ENCODE data around the gene TNFRSF4. TPM values are rescaled to one million over a fixed set of nuclear protein-coding genes. Genes with fewer than 3 reads are reported as not detected.

Gene TNFRSF4
- total RNA-seq, 1 experiment from 2014 or later, result 2.8 TPM

DNA sequence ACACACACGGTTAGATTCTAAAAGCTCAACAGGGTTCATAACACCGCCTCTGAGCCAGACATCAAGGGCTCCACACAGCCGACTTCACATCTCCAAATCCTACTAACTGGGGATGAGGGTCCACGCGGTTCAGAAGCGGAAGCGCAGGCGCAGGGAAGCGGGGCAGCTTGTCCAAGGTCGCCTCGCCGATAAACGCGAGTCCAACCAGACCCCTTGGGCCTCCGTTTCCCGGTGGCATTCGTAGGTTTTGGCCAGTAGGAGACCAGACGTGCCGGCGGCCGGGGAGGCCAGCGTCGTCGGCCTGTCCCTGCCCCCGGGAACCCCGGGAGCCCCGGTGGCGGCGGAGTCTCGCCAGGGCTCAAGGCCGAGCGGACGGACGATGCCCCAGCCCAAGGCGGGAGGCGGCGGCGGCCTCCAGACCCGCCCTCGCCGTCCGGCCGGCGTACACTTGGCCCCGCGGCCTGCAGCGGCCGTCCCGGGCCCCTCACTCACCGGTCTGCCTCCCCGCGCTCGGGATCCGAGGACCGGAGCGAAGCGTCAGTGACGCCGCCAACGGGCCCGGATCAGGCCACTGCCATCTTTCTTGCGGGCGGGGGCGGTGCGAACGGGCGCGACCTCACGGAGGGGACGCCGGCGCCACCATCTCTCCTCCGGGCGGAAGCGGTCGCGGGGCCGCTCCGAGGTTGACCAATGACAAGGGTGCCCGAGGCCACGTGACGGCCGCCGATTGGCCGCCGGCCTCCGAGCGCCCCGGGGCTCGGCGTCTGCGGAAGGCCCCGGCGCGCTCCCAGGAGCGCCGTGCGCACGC is 17.7 kb upstream of the TNFRSF4 start, which contains the start of gene SDF4:
Gene SDF4 (minus strand): TSS at position 602 of the 808 bp plus-strand sequence. CDS start 3,229 bp downstream, outside the sequence.
- peak within 1 kb of the TSS; percentile 69 for H3K27ac ChIP-seq
- H3K4me3 ChIP-seq, result peak within 1 kb of the TSS; percentile 94
- no peaks in the 10 kb centered on the region for H3K9me3 ChIP-seq (replicated peaks)
- peaks cover 6% of the 10 kb centered on the region for H3K4me1 ChIP-seq
- peaks cover 20% of the 10 kb centered on the region for H3K36me3 ChIP-seq
- peak; percentile 98 for DNase-seq
- no peaks in the 10 kb centered on the region for H3K27me3 ChIP-seq

DNA sequence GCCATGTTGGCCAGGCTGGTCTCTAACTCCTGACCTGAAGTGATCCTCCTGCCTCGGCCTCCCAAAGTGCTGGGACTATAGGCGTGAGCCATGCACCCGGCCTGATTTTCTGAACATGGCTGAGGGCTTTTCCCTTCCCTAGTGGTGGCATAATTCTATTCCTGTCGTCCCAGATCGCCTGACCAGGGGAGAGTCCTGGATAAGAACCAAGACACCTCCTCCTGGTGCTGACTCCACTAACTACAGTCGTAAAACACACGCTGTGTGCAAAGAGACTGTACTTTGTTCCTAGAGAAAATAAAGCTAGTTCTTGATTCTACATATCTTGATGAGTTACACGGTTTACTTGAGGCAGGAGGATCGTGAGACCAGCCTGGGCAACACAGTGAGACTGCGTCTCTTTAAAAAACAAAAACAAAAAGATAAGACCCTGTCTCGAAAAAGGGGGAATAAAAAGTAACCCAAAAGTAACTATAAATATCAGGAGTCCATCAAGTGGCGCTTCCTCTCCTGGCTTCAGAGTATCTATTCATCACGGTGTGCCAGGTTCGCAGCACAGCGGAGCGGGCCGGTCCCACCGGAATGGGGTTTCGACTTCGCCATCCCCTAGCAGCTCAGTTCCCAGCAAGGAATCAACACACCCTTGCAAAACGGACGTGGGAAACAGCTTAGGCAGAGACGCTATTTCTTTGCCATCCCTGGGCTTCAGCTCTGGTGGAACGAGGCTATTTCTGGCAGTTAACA is 16.9 kb upstream of the TNFRSF4 start:
- no peaks in the 10 kb centered on the region for H3K27me3 ChIP-seq
- no peaks in the 10 kb centered on the region for H3K9me3 ChIP-seq (replicated peaks)
- no peak for DNase-seq
- H3K36me3 ChIP-seq, result peaks cover 26% of the 10 kb centered on the region
- H3K27ac ChIP-seq, result peak overlapping the region; percentile 69; the same call in 1 of the 2 replicates
- peak overlapping the region; percentile 94 for H3K4me3 ChIP-seq
- H3K4me1 ChIP-seq, result no peaks in the 10 kb centered on the region

DNA sequence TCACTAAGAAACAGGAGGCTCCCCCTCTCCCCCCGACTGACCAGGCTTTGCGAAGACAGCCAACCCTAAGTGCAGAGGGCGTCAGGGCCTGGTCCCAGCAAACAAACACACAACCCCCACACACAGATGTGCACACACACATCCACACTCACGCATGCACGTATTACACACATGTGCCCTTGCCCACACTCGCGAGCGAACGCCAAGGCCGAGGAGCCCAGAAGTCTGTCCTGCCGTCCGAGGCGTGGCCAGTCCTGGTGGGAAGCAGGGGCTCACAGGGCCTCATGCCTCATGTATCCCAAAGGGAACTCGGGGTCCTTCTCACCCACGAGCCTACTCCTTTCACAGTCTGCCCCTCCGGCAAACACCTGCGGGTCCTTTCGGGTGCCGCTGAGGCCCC is 15.8 kb upstream of the TNFRSF4 start:
- no peak overlapping the region for H3K27ac ChIP-seq
- no peaks in the 10 kb centered on the region for H3K27me3 ChIP-seq
- no peaks in the 10 kb centered on the region for H3K9me3 ChIP-seq (replicated peaks)
- no peak for DNase-seq
- peaks cover 37% of the 10 kb centered on the region for H3K36me3 ChIP-seq
- no peaks in the 10 kb centered on the region for H3K4me1 ChIP-seq
- H3K4me3 ChIP-seq, result no peak overlapping the region

DNA sequence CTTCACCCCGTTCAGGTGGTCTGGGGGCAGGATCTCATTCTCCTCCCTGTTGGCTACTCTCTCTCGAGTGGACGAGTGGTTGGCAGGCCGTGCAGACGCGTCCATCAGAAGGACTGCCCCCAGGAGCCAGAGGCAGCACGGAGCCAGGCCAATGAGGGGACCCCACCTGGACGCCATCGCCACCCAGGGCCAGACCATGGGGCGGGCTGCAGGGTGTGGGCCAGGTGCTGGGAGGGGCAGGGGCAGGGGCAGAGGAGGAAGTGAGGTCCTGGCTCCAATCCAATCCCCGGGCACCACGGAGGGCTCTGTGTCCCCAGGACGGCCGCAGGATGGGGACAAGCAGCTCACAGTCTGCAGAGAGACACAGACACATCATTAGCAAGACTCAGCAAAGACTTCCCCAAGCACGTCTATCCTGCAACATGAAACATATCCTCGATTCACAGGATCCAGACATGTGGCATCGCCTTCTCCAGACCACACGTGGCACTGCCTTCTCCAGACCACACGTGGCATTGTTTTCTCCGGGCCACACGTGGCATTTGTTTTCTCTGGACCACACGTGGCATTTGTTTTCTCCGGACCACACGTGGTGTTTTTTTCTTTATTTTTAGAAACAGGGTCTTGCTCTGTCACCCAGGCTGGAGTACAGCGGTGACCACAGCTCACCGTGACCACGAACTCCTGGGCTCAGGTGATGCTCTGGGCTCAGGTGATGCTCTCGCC is 14.8 kb upstream of the TNFRSF4 start:
- Histone ChIP-seq H3K9me3 (replicated peaks) (no peaks in the 10 kb centered on the region), H3K4me1 (no peaks in the 10 kb centered on the region), H3K36me3 (peaks cover 46% of the 10 kb centered on the region), H3K4me3 (no peak overlapping the region), H3K27me3 (no peaks in the 10 kb centered on the region), H3K27ac (no peak overlapping the region)
- DNase-seq, result no peak

DNA sequence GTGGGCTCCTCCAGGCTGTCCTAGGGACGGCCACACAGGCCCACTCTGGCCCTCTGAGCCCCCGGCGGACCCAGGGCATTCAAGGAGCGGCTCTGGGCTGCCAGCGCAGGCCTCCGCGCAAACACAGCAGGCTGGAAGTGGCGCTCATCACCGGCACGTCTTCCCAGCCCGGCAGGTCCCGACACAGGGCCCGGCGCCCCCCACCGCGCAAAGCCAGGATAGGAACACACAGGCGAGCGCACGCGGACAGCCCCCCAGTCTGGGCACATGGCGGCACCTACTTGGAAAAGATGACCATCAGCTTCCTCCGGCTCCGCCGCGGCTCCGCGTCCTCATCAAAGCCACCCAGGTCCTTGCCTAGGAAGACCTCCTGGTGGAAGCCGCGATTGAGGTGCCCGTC is 14.2 kb upstream of the TNFRSF4 start:
- H3K36me3 ChIP-seq, result peaks cover 48% of the 10 kb centered on the region
- no peaks in the 10 kb centered on the region for H3K27me3 ChIP-seq
- H3K4me3 ChIP-seq, result no peak overlapping the region
- no peaks in the 10 kb centered on the region for H3K4me1 ChIP-seq
- no peak overlapping the region for H3K27ac ChIP-seq
- no peaks in the 10 kb centered on the region for H3K9me3 ChIP-seq (replicated peaks)
- no peak for DNase-seq

DNA sequence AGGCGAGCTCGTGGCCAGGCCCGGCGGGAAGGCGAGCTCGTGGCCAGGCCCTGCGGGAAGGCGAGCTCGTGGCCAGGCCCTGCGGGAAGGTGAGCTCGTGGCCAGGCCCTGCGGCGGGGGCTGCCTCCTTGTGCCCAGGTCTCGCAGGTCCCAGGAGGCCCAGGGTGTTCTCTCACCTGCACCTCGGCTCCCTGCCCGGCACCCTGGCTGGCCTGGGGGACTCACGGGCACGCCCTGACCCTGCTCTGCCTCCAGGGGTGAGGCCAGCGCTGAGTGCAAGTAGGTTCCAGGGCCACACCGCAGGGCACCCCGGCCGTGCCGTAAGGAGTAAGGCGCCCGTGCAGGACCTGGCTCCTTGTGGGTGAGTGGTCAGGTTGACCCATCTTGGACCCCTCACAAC is 13.4 kb upstream of the TNFRSF4 start:
- no peaks in the 10 kb centered on the region for H3K4me1 ChIP-seq
- H3K27me3 ChIP-seq, result no peaks in the 10 kb centered on the region
- no peak for DNase-seq
- no peaks in the 10 kb centered on the region for H3K9me3 ChIP-seq (replicated peaks)
- H3K36me3 ChIP-seq, result peaks cover 56% of the 10 kb centered on the region
- no peak overlapping the region for H3K4me3 ChIP-seq
- H3K27ac ChIP-seq, result no peak overlapping the region

DNA sequence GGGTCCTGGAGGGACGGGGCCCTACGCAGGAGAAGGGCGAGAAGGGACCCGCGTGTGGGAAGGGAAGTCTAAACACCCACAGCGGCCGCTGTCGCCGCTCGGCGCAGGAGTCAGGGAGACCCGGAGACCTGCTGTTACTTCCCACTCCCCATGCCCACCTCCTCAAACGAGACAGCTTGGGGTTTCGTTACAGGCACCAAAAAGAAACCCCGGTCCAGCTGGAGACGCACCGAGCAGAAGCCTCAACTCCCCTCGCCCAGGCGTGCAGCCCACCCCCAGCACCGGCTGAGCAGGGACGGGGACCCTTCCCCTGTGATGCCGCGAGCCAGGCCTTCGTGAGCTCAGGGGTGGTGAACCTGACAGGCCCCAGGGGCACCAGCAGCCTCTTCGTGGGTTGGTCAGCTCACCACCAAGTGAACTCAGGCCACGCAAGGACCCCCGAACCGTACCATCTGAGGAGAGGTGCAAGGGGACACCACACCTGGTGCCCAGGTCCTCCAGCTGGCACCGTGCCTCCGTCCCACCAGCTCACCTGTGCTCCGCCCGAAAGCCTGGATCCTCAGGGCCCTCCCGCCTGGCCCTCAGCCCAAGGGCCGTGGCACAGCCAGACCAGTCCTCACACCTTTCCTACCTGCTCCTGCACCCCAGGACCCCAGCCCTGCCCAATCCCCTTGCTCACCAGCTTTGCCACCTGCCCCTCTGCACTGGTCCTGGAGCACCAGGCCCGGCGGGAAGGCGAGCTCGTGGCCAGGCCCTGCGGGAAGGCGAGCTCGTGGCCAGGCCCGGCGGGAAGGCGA is 12.8 kb upstream of the TNFRSF4 start:
- no peak for DNase-seq
- H3K36me3 ChIP-seq, result peaks cover 62% of the 10 kb centered on the region
- H3K9me3 ChIP-seq (replicated peaks), result no peaks in the 10 kb centered on the region
- H3K27ac ChIP-seq, result no peak overlapping the region
- no peak overlapping the region for H3K4me3 ChIP-seq
- H3K4me1 ChIP-seq, result no peaks in the 10 kb centered on the region
- no peaks in the 10 kb centered on the region for H3K27me3 ChIP-seq

DNA sequence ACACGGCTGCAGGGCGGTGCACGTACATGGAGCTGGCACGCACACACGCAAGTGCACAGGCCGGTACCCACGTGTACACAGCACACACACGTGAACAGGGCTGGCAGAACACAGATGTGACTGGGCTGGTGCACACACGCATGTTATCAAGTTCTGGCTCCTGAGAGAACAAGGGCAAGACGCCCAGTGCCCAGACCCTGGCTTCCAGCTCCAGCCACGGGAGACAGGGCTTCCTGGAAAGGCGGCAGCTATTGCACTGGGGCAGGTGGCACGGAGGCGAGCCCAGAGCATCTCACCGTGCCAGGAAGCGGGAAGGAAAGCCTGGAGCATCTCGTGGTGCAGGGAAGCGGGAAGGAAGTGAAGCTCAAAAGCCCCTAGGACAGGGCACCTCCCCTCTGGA is 12.0 kb upstream of the TNFRSF4 start:
- Histone ChIP-seq H3K27ac (no peak overlapping the region), H3K27me3 (no peaks in the 10 kb centered on the region), H3K9me3 (replicated peaks) (no peaks in the 10 kb centered on the region), H3K4me1 (no peaks in the 10 kb centered on the region), H3K4me3 (no peak overlapping the region), H3K36me3 (peaks cover 71% of the 10 kb centered on the region)
- DNase-seq, result no peak

DNA sequence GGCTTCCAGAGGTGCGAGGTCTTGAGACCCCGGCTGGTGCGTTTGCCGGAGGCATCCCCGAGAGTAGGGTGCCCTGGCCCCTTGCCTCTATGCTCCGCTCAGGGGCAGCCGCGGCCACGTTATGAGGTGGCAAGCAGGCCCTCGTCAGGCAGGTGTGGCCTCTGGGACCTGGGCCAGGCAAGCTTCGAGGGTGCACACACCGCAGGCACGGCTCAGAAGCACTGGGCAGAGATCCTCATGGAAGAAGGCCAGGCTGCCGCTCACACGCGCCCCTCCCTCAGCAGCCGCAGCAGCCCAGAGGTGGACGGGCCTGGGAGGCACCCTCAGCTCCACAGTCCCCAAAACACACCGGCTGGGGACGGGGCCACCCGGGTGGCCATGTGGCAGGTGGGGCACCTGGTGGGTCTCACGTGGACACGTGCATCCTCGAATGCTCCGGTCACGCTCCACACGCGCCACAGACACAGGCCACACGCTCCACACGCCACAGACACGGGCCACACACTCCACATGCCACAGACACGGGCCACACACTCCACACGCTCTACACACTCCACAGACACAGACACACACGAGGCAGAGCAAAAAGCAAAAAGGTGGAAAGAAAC is 11.4 kb upstream of the TNFRSF4 start:
- no peaks in the 10 kb centered on the region for H3K27me3 ChIP-seq
- no peak overlapping the region for H3K4me3 ChIP-seq
- no peaks in the 10 kb centered on the region for H3K9me3 ChIP-seq (replicated peaks)
- no peak for DNase-seq
- H3K4me1 ChIP-seq, result no peaks in the 10 kb centered on the region
- no peak overlapping the region for H3K27ac ChIP-seq
- peaks cover 77% of the 10 kb centered on the region for H3K36me3 ChIP-seq

DNA sequence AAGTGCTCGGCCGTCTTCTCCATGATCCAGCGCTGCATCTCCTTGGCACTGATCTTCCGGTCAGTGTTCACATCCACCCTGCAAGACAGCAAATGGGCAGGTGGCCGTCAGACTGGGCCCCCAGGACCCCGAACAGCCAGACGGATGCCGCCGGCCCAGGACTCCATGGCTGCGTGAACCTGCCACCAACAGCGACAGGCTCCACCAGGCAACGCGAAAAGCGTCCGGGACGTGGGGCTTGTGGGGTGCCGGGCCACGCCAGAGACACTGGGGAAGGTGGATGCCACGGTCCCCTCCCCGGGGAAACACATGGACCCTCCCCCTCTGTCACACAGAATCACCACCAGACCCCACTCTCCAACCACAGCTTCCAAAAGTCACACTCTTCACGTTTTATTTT is 9.9 kb upstream of the TNFRSF4 start:
- Histone ChIP-seq H3K4me1 (no peaks in the 10 kb centered on the region), H3K9me3 (replicated peaks) (no peaks in the 10 kb centered on the region), H3K4me3 (no peak overlapping the region), H3K36me3 (peaks cover 86% of the 10 kb centered on the region), H3K27me3 (no peaks in the 10 kb centered on the region), H3K27ac (no peak overlapping the region)
- no peak for DNase-seq

DNA sequence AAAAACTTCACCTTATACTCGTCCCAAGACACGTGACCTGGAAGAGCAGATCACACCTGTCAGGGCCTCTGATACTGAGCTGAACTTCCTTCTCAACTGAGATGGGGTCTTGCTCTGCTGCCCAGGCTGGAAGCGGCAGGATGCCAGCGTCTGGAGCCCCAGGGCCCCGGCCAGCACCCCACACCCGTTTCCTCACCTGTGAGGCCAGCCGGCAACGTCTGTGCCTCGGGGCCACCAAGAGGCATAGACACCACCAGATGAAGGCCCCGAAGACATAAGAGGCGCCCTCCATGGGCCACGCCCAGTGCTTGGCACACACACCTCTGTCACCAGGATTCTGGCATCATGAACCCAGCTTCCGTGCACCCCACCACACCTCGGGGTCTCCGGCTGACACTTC is 9.4 kb upstream of the TNFRSF4 start:
- no peak for DNase-seq
- peaks cover 87% of the 10 kb centered on the region for H3K36me3 ChIP-seq

DNA sequence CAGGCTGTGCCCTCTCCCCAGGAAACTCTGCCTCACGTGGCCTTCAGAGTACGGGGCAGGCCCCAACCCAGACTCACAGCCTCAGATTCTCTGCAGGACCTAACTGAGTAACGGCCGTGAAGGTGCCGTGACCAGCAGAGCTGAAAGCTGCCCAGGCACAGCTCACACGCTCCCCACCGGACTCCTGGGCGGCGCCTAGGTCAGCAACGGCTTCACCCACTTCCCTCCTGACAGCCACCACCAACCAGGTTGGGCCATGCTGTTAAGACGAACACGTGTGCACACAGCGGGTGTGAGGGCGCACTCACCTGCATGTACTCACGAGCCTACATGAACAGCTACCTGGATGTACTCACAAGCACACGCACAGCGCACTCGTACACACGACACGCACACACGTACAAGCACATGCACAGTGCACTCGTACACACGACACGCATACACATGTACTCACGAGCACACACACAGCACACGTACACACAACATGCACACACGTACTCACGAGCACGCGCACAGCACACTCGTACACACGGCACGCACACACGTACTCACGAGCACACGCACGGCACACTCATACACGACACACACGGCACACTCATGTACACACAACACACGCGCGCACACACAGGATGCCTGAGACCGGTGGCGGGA is 8.7 kb upstream of the TNFRSF4 start:
- peaks cover 87% of the 10 kb centered on the region for H3K36me3 ChIP-seq

More for the DNA sequence above, 9.4 kb upstream of the TNFRSF4 start:
- H3K27me3 ChIP-seq, result no peaks in the 10 kb centered on the region
- no peaks in the 10 kb centered on the region for H3K9me3 ChIP-seq (replicated peaks)
- no peaks in the 10 kb centered on the region for H3K4me1 ChIP-seq
- H3K4me3 ChIP-seq, result no peak overlapping the region
- no peak overlapping the region for H3K27ac ChIP-seq

DNA sequence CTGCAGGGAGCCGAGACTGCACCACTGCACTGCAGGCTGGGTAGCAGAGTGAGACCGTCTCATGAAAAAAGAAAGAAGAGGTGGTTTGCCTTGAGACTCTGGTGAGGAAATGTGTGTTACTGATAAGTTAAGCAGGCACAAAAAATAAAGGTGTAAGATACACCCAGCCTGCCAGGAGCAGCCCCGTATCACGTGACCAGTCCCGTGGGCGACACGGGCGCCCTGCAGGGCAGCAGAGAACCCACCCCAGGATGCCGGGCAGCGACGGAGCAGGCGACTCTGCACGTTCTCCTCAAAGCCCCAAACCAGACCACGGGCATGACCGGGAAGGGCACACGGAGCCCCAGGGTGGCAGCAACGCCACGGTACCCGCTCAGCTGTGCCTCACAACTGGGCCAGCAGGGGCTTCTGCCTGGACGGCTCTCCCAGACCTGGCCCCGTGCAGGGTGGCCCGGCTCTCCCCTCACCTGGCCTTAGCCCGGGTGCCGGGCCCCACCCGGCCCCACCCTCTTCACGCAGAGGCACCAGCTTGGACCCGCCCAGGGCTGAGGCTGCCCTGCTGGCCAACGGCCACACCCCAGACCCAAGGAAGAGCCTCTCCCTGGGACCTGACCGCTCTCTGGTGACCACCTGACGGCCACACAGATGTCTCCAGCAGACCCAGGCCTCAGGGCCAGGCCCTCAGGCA is 8.1 kb upstream of the TNFRSF4 start:
- Histone ChIP-seq H3K4me3 (no peak overlapping the region), H3K9me3 (replicated peaks) (no peaks in the 10 kb centered on the region), H3K4me1 (no peaks in the 10 kb centered on the region), H3K27ac (no peak overlapping the region), H3K27me3 (no peaks in the 10 kb centered on the region), H3K36me3 (peaks cover 87% of the 10 kb centered on the region)
- no peak for DNase-seq

More for the DNA sequence above, 8.7 kb upstream of the TNFRSF4 start:
- H3K4me3 ChIP-seq, result no peak overlapping the region
- H3K27ac ChIP-seq, result no peak overlapping the region
- H3K4me1 ChIP-seq, result no peaks in the 10 kb centered on the region
- no peaks in the 10 kb centered on the region for H3K9me3 ChIP-seq (replicated peaks)
- no peak for DNase-seq
- H3K27me3 ChIP-seq, result no peaks in the 10 kb centered on the region
